ENCODE measurements around the gene NECTIN1.
A peak's percentile ranks its signal among the peaks of the same experiment; 100 is the strongest.

Gene NECTIN1

GRCh38 chr11:119728651-119729580 lies at the start of gene NECTIN1:
Gene NECTIN1, minus strand, starts transcription at chr11:119729200. Its CDS starts 647 bp downstream, at chr11:119728553.
- TF ChIP-seq CTCF (IDR thresholded peaks at IDR 0.05; ENCODE audit: control extremely low read depth, extremely low read depth, low read depth, missing control alignments) = peak; percentile 81
- POLR2A ChIA-PET = interaction anchor here (0.6 to 3.0 kb wide), 4 partner anchors 11 to 107 kb away, joined by 3 to 11 read pairs (median 4); no protein-coding TSS in a partner anchor
- peak; percentile 92 for DNase-seq (ENCODE audit: extremely low spot score)
- CTCF ChIA-PET = interaction anchor here (0.6 to 3.6 kb wide), 44 partner anchors 9 to 574 kb away, joined by 3 to 78 read pairs (median 6); no protein-coding TSS in a partner anchor

- TF ChIP-seq CTCF (IDR thresholded peaks at IDR 0.05; ENCODE audit: control extremely low read depth, extremely low read depth, low read depth, missing control alignments) = no peak
- POLR2A ChIA-PET = interaction anchor here (0.9 kb wide), 1 partner anchor 16 kb away, joined by 5 read pairs; no protein-coding TSS in a partner anchor
- CTCF ChIA-PET = interaction anchor here (0.7 kb wide), 1 partner anchor 13 kb away, joined by 3 read pairs; no protein-coding TSS in a partner anchor
- no peak for DNase-seq (ENCODE audit: extremely low spot score)
These were observed 49.6 kb upstream of the NECTIN1 start for GRCh38 chr11:119778391-119779194.

- no peak for DNase-seq (ENCODE audit: extremely low spot score)
- POLR2A ChIA-PET = no interaction called here
- no peak for TF ChIP-seq CTCF (IDR thresholded peaks at IDR 0.05; ENCODE audit: control extremely low read depth, extremely low read depth, low read depth, missing control alignments)
- CTCF ChIA-PET = interaction anchor here (1.4 kb wide), 1 partner anchor 13 kb away, joined by 3 read pairs; no protein-coding TSS in a partner anchor
These were observed 48.9 kb upstream of the NECTIN1 start for GRCh38 chr11:119777940-119778339.

GRCh38 chr11:119776651-119777050 lies 47.7 kb upstream of the NECTIN1 start:
- TF ChIP-seq CTCF (IDR thresholded peaks at IDR 0.05; ENCODE audit: control extremely low read depth, extremely low read depth, low read depth, missing control alignments) = no peak
- no peak for DNase-seq (ENCODE audit: extremely low spot score)
- POLR2A ChIA-PET = no interaction called here
- CTCF ChIA-PET = interaction anchor here (1.0 to 1.4 kb wide), 2 partner anchors 12 to 21 kb away, joined by 3 read pairs; no protein-coding TSS in a partner anchor

- TF ChIP-seq CTCF (IDR thresholded peaks at IDR 0.05; ENCODE audit: control extremely low read depth, extremely low read depth, low read depth, missing control alignments) = no peak
- POLR2A ChIA-PET = no interaction called here
- CTCF ChIA-PET = interaction anchor here (1.0 kb wide), 1 partner anchor 21 kb away, joined by 3 read pairs; no protein-coding TSS in a partner anchor
These were observed 47.1 kb upstream of the NECTIN1 start for GRCh38 chr11:119776031-119776636.

More at GRCh38 chr11:119776031-119776636, 47.1 kb upstream of the NECTIN1 start:
- no peak for DNase-seq (ENCODE audit: extremely low spot score)

Measured in GM10248 (cell line).